ENCODE data around the gene SCD5. TPM values are rescaled to one million over a fixed set of nuclear protein-coding genes. Genes with fewer than 3 reads are reported as not detected.

The SCD5 gene
- total and polyA plus RNA-seq, 2 donors from 2014 or later, result 41.2 to 55.7 TPM

GRCh38 chr4:82618103-82618720, 180.4 kb downstream of the SCD5 start:
- intact Hi-C loops (cut with DNase I), result no loop called here
- H3K4me1 ChIP-seq (ENCODE audit: control insufficient read depth in 2 of 3, insufficient read depth in 2 of 3, low read depth in 1 of 3, low read length in 3 of 3), result peaks cover 0 to 2% (median 0%) of the 10 kb centered on the region in 3 donors
- no peak overlapping the region for H3K4me3 ChIP-seq (ENCODE audit: low read length in 3 of 3)
- TF ChIP-seq CTCF (IDR thresholded peaks at IDR 0.05; ENCODE audit: borderline replicate concordance, extremely low read depth, insufficient read depth), result no peak
- no peak overlapping the region for H3K27ac ChIP-seq (ENCODE audit: low read depth in 2 of 2, low read length in 2 of 2)
- H3K36me3 ChIP-seq (ENCODE audit: control insufficient read depth in 2 of 3, insufficient read depth in 3 of 3, low read length in 3 of 3), result no peaks in the 10 kb centered on the region
- DNase-seq (peak in 3 of 5 donors; percentile 46 to 79 (median 78)), FAIRE-seq (no peak)
- H3K9ac ChIP-seq (ENCODE audit: low read length in 3 of 3), result no peak overlapping the region
- no peaks in the 10 kb centered on the region for H3K9me3 ChIP-seq (ENCODE audit: control insufficient read depth in 2 of 3, insufficient read depth in 1 of 3, low read length in 3 of 3)
- H3K27me3 ChIP-seq (ENCODE audit: control insufficient read depth, insufficient read depth, low read length), result no peaks in the 10 kb centered on the region

GRCh38 chr4:82614838-82615449, 183.7 kb downstream of the SCD5 start:
- FAIRE-seq, result no peak
- Histone ChIP-seq H3K4me1 (ENCODE audit: control insufficient read depth in 2 of 3, insufficient read depth in 2 of 3, low read depth in 1 of 3, low read length in 3 of 3) (peaks cover 0 to 2% (median 0%) of the 10 kb centered on the region in 3 donors), H3K27ac (ENCODE audit: low read depth in 2 of 2, low read length in 2 of 2) (no peak overlapping the region), H3K36me3 (ENCODE audit: control insufficient read depth in 2 of 3, insufficient read depth in 3 of 3, low read length in 3 of 3) (no peaks in the 10 kb centered on the region), H3K27me3 (ENCODE audit: control insufficient read depth, insufficient read depth, low read length) (no peaks in the 10 kb centered on the region), H3K9ac (ENCODE audit: low read length in 3 of 3) (no peak overlapping the region), H3K4me3 (ENCODE audit: low read length in 3 of 3) (no peak overlapping the region), H3K9me3 (ENCODE audit: control insufficient read depth in 2 of 3, insufficient read depth in 1 of 3, low read length in 3 of 3) (no peaks in the 10 kb centered on the region)
- no peak for DNase-seq
- no peak for TF ChIP-seq CTCF (IDR thresholded peaks at IDR 0.05; ENCODE audit: borderline replicate concordance, extremely low read depth, insufficient read depth)
- intact Hi-C loops (cut with DNase I), result no loop called here

- DNase-seq (no peak), FAIRE-seq (no peak)
- H3K9ac ChIP-seq (ENCODE audit: low read length in 3 of 3), result no peak overlapping the region
- no peak overlapping the region for H3K4me3 ChIP-seq (ENCODE audit: low read length in 3 of 3)
- H3K27ac ChIP-seq (ENCODE audit: low read depth in 2 of 2, low read length in 2 of 2), result no peak overlapping the region
- H3K36me3 ChIP-seq (ENCODE audit: control insufficient read depth in 2 of 3, insufficient read depth in 3 of 3, low read length in 3 of 3), result no peaks in the 10 kb centered on the region
- no peaks in the 10 kb centered on the region for H3K9me3 ChIP-seq (ENCODE audit: control insufficient read depth in 2 of 3, insufficient read depth in 1 of 3, low read length in 3 of 3)
- no peak for TF ChIP-seq CTCF (IDR thresholded peaks at IDR 0.05; ENCODE audit: borderline replicate concordance, extremely low read depth, insufficient read depth)
- peaks cover 0 to under 1% (median 0%) of the 10 kb centered on the region in 3 donors for H3K4me1 ChIP-seq (ENCODE audit: control insufficient read depth in 2 of 3, insufficient read depth in 2 of 3, low read depth in 1 of 3, low read length in 3 of 3)
- no peaks in the 10 kb centered on the region for H3K27me3 ChIP-seq (ENCODE audit: control insufficient read depth, insufficient read depth, low read length)
- intact Hi-C loops (cut with DNase I), result no loop called here
Observed at GRCh38 chr4:82613121-82613520, 185.5 kb downstream of the SCD5 start.
